ENCODE data around the gene CCR5AS.

Gene CCR5AS

DNA sequence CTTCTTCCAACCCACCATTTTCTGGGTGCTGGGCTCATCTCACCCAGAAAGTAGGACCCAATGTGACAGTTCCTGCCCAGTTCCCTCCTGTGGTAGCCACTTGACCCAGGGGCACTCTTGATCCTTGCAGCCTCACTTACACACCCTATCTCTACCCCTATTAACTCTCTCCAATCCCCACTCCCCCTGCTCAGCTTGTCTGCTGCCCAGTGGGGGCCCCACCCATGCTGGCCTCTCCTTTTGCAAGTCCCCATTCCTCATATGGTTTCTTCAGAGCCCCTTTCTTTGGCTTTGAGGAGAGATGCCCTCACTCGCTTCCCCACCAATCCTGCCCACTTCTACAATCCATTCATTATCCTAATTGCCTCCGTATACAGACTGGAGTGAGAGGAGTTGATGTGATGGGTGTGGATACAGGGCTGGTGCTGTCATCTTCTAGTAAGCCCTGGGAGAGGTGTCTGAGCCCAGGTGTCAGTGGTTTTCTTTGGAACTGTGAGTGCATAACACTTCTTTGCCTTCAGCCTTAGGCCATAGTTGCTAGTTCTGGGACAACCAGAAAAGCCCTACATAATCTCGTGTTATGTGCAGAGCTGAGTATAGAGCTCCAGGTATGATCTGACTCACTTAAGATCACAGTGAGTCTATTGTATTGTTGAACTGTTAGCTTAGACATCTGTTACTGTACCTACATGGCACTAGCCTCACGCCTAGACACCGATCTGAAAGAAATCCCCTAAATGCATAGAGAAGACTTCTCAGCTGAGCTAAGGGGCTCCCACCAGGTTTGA is 40.9 kb downstream of the CCR5AS start:
- Histone ChIP-seq H2AFZ (no peak overlapping the region), H4K20me1 (replicated peaks; ENCODE audit: insufficient read depth) (no peaks in the 10 kb centered on the region), H3K4me3 (no peak overlapping the region), H3K9me2 (ENCODE audit: insufficient read depth) (peaks cover 3% of the 10 kb centered on the region; the same call in 1 of the 2 replicates), H3K36me3 (ENCODE audit: insufficient read depth) (no peaks in the 10 kb centered on the region), H3F3A (replicated peaks; ENCODE audit: low read depth) (no peaks in the 10 kb centered on the region), H3K27me3 (ENCODE audit: insufficient read depth) (no peaks in the 10 kb centered on the region), H3K27ac (ENCODE audit: low read depth) (no peak overlapping the region), H3K4me1 (ENCODE audit: insufficient read depth) (no peaks in the 10 kb centered on the region), H3K4me2 (no peak overlapping the region), H3K79me2 (replicated peaks; ENCODE audit: insufficient read depth) (no peaks in the 10 kb centered on the region)
- no peaks in the 10 kb centered on the region for H3K36me3 Mint-ChIP-seq (ENCODE audit: low read depth)
- H3K9me3 Mint-ChIP-seq = no peaks in the 10 kb centered on the region
- H3K27me3 Mint-ChIP-seq (ENCODE audit: insufficient read depth, low read depth, poor library complexity) = peaks cover 2% of the 10 kb centered on the region
- no peaks in the 10 kb centered on the region for H3K4me1 Mint-ChIP-seq
- no peak for DNase-seq (ENCODE audit: low spot score)
- H3K4me3 Mint-ChIP-seq = no peak overlapping the region
- TF ChIP-seq, protein P1, sequence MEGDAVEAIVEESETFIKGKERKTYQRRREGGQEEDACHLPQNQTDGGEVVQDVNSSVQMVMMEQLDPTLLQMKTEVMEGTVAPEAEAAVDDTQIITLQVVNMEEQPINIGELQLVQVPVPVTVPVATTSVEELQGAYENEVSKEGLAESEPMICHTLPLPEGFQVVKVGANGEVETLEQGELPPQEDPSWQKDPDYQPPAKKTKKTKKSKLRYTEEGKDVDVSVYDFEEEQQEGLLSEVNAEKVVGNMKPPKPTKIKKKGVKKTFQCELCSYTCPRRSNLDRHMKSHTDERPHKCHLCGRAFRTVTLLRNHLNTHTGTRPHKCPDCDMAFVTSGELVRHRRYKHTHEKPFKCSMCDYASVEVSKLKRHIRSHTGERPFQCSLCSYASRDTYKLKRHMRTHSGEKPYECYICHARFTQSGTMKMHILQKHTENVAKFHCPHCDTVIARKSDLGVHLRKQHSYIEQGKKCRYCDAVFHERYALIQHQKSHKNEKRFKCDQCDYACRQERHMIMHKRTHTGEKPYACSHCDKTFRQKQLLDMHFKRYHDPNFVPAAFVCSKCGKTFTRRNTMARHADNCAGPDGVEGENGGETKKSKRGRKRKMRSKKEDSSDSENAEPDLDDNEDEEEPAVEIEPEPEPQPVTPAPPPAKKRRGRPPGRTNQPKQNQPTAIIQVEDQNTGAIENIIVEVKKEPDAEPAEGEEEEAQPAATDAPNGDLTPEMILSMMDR (conservative IDR thresholded peaks at IDR 0.05; ENCODE audit: low read depth in 2 of 2) = no peak
- TF ChIP-seq JUNB (IDR thresholded peaks at IDR 0.05; ENCODE audit: unreplicated experiment) (no peak), EZH2phosphoT487 (IDR thresholded peaks at IDR 0.05; ENCODE audit: unreplicated experiment) (no peak), POLR2AphosphoS5 (IDR thresholded peaks at IDR 0.05; ENCODE audit: low read depth) (no peak), STAT1 (IDR thresholded peaks at IDR 0.05; ENCODE audit: unreplicated experiment) (no peak), EZH2 (IDR thresholded peaks at IDR 0.05; ENCODE audit: low read depth, unreplicated experiment) (no peak), ZNF114 (CRISPR knock-in tag; IDR thresholded peaks at IDR 0.05) (no peak), ZNF331 (CRISPR knock-in tag; IDR thresholded peaks at IDR 0.05; ENCODE audit: low read depth) (no peak), NANOG (IDR thresholded peaks at IDR 0.05; ENCODE audit: borderline replicate concordance) (no peak), CREB1 (CRISPR knock-in tag; IDR thresholded peaks at IDR 0.05; ENCODE audit: low read depth) (no peak)
- TF ChIP-seq, protein P2, sequence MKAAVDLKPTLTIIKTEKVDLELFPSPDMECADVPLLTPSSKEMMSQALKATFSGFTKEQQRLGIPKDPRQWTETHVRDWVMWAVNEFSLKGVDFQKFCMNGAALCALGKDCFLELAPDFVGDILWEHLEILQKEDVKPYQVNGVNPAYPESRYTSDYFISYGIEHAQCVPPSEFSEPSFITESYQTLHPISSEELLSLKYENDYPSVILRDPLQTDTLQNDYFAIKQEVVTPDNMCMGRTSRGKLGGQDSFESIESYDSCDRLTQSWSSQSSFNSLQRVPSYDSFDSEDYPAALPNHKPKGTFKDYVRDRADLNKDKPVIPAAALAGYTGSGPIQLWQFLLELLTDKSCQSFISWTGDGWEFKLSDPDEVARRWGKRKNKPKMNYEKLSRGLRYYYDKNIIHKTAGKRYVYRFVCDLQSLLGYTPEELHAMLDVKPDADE (IDR thresholded peaks at IDR 0.05) = no peak
- TF ChIP-seq, protein P3, sequence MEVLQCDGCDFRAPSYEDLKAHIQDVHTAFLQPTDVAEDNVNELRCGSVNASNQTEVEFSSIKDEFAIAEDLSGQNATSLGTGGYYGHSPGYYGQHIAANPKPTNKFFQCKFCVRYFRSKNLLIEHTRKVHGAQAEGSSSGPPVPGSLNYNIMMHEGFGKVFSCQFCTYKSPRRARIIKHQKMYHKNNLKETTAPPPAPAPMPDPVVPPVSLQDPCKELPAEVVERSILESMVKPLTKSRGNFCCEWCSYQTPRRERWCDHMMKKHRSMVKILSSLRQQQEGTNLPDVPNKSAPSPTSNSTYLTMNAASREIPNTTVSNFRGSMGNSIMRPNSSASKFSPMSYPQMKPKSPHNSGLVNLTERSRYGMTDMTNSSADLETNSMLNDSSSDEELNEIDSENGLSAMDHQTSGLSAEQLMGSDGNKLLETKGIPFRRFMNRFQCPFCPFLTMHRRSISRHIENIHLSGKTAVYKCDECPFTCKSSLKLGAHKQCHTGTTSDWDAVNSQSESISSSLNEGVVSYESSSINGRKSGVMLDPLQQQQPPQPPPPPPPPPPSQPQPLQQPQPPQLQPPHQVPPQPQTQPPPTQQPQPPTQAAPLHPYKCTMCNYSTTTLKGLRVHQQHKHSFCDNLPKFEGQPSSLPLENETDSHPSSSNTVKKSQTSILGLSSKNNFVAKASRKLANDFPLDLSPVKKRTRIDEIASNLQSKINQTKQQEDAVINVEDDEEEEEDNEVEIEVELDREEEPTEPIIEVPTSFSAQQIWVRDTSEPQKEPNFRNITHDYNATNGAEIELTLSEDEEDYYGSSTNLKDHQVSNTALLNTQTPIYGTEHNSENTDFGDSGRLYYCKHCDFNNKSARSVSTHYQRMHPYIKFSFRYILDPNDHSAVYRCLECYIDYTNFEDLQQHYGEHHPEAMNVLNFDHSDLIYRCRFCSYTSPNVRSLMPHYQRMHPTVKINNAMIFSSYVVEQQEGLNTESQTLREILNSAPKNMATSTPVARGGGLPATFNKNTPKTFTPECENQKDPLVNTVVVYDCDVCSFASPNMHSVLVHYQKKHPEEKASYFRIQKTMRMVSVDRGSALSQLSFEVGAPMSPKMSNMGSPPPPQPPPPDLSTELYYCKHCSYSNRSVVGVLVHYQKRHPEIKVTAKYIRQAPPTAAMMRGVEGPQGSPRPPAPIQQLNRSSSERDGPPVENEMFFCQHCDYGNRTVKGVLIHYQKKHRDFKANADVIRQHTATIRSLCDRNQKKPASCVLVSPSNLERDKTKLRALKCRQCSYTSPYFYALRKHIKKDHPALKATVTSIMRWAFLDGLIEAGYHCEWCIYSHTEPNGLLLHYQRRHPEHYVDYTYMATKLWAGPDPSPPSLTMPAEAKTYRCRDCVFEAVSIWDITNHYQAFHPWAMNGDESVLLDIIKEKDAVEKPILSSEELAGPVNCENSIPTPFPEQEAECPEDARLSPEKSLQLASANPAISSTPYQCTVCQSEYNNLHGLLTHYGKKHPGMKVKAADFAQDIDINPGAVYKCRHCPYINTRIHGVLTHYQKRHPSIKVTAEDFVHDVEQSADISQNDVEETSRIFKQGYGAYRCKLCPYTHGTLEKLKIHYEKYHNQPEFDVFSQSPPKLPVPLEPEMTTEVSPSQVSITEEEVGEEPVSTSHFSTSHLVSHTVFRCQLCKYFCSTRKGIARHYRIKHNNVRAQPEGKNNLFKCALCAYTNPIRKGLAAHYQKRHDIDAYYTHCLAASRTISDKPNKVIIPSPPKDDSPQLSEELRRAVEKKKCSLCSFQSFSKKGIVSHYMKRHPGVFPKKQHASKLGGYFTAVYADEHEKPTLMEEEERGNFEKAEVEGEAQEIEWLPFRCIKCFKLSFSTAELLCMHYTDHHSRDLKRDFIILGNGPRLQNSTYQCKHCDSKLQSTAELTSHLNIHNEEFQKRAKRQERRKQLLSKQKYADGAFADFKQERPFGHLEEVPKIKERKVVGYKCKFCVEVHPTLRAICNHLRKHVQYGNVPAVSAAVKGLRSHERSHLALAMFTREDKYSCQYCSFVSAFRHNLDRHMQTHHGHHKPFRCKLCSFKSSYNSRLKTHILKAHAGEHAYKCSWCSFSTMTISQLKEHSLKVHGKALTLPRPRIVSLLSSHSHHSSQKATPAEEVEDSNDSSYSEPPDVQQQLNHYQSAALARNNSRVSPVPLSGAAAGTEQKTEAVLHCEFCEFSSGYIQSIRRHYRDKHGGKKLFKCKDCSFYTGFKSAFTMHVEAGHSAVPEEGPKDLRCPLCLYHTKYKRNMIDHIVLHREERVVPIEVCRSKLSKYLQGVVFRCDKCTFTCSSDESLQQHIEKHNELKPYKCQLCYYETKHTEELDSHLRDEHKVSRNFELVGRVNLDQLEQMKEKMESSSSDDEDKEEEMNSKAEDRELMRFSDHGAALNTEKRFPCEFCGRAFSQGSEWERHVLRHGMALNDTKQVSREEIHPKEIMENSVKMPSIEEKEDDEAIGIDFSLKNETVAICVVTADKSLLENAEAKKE (CRISPR knock-in tag; IDR thresholded peaks at IDR 0.05) = no peak
- TF ChIP-seq, protein P4, sequence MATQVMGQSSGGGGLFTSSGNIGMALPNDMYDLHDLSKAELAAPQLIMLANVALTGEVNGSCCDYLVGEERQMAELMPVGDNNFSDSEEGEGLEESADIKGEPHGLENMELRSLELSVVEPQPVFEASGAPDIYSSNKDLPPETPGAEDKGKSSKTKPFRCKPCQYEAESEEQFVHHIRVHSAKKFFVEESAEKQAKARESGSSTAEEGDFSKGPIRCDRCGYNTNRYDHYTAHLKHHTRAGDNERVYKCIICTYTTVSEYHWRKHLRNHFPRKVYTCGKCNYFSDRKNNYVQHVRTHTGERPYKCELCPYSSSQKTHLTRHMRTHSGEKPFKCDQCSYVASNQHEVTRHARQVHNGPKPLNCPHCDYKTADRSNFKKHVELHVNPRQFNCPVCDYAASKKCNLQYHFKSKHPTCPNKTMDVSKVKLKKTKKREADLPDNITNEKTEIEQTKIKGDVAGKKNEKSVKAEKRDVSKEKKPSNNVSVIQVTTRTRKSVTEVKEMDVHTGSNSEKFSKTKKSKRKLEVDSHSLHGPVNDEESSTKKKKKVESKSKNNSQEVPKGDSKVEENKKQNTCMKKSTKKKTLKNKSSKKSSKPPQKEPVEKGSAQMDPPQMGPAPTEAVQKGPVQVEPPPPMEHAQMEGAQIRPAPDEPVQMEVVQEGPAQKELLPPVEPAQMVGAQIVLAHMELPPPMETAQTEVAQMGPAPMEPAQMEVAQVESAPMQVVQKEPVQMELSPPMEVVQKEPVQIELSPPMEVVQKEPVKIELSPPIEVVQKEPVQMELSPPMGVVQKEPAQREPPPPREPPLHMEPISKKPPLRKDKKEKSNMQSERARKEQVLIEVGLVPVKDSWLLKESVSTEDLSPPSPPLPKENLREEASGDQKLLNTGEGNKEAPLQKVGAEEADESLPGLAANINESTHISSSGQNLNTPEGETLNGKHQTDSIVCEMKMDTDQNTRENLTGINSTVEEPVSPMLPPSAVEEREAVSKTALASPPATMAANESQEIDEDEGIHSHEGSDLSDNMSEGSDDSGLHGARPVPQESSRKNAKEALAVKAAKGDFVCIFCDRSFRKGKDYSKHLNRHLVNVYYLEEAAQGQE (IDR thresholded peaks at IDR 0.05; ENCODE audit: unreplicated experiment) = no peak
- no peak overlapping the region for H3K27ac Mint-ChIP-seq
- ATAC-seq = no peak

All from GM23338 (cell line).